Ascending aorta (tissue), 2 donors: ENCODE results near the gene CLDN15. TPM values are rescaled to one million over a fixed set of nuclear protein-coding genes. Genes with fewer than 3 reads are reported as not detected.
A peak's percentile ranks its signal among the peaks of the same experiment; 100 is the strongest.

Experiments
- DNase-seq, 2 donors: peaks; one replicate each; pipeline ENCODE4 v3.0.0-alpha.2; 2019; ENCODE audit warnings: low spot score in 2 of 2
- H3K27ac ChIP-seq, 2 donors: fragments of 200-600 bp; sonication (generic); one replicate each; pipeline ENCODE4 v1.5.1; 2016 to 2017; ENCODE audit warnings: mild to moderate bottlenecking in 1 of 2
- H3K27me3 ChIP-seq: fragments of 200-600 bp; sonication (generic); one replicate; pipeline ENCODE4 v1.5.1; 2017
- H3K36me3 ChIP-seq, 2 donors: fragments of 200-600 bp; sonication (generic); one replicate each; pipeline ENCODE4 v1.5.1; 2016
- H3K4me1 ChIP-seq, 2 donors: fragments of 200-600 bp; sonication (generic); one replicate each; pipeline ENCODE4 v1.5.1; 2016 to 2017; ENCODE audit warnings: mild to moderate bottlenecking in 1 of 2
- H3K4me3 ChIP-seq, 2 donors: fragments of 200-600 bp; sonication (generic); one replicate each; pipeline ENCODE4 v1.5.1; 2016 to 2017; ENCODE audit warnings: mild to moderate bottlenecking in 1 of 2
- H3K9me3 ChIP-seq, 2 donors: fragments of 200-600 bp; sonication (generic); one replicate each; pipeline ENCODE4 v1.5.1; 2016
- CTCF ChIP-seq, 3 experiments: fragments of 200-600 bp in 2 of 3; fragments of 450-650 bp in 1 of 3; sonication (generic) in 2 of 3; IDR thresholded peaks; one replicate each; pipeline ENCODE4 v1.5.1; 2016 to 2019; ENCODE audit warnings: antibody characterized with exemption in 3 of 3, mild to moderate bottlenecking in 1 of 3, moderate library complexity in 1 of 3
- intact Hi-C: fragments of 100-400 bp; cut with DNase I; formaldehyde crosslinking; loops from one replicate; pipeline ENCODE4 v1.15.1; 2023
- total RNA-seq: library from RNA; depleted of rRNA; stranded (reverse); fragments of >200 nt; gene quantifications from one replicate; pipeline ENCODE4 v1.1.0, GENCODE V29; 2016

Gene CLDN15
- total RNA-seq, 1 donor from 2014 or later = 27.7 TPM

DNA sequence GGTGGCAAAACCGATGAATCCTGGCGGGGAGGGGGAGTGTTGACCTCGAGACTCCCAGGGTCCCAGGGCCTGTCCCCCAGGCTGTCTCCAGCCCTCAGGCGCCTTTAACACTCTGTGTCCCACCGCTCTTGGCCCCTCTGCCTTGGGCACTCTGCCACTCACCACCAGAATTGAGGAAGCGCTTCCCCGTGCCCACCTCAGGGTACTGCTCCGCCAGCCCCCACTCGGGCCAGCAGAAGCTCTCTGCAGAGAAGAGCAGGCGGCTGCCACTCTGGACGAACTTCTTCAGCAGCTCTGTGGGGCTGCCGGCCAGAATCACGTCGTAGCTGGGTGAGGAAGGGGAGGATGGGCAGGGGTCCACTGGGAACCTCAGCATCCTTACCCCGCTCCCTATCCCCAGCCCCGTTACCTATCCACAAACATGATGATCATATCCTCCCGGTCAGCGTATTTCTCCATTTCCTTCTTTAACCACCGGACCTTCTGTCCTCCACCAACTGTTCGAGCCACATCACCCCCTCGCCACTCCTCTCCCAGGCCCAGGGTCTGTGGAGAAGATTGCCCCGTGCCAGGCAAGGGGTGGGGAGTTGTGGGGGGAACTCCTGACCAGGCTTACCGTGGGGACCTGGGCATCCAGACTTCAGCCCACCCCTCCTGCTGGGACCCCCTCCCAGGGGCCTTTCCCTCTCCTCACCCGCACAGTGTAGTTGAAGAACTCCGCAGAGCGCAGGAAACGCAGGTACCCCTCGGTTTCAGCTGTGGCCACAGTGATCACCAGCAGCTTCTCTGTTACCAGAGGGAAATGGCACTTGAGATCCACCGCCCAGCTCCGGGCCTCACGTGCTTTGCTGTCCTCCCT lies 21.4 kb downstream of the CLDN15 start:
- Histone ChIP-seq H3K4me1 (peaks cover 9 to 18% of the 10 kb centered on the region in 2 donors), H3K4me3 (peak overlapping the region; percentile 72 to 78), H3K9me3 (no peaks in the 10 kb centered on the region), H3K27me3 (no peaks in the 10 kb centered on the region), H3K27ac (peak overlapping the region; percentile 55 to 78), H3K36me3 (peaks cover 14 to 37% of the 10 kb centered on the region in 2 donors)
- intact Hi-C loops = loop anchor here (5.0 kb wide), 2 partner anchors 329 to 1216 kb away; partner anchors contain the start of genes ORAI2 and UFSP1
- DNase-seq = no peak
- TF ChIP-seq CTCF (IDR thresholded peaks at IDR 0.05) = no peak

DNA sequence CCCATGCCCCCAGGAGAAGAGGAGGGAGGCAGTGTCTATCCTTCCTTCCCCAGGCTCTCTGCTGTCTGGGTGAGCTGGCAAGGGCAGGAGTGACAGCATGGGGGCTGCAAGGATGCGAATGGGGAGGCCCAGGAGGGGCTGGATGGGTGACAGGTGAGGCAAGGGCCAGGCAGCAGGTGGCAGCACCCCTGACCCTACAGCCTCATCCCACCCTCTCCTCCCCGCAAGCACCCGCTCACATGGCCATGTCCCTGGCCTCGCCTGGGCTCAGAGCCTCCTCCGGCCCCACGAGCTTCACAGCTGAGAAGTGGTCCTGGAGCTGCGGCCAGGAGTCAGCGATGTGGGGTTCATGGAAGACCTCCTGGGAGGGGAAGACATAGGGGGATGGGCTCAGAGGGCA lies 25.6 kb downstream of the CLDN15 start:
- Histone ChIP-seq H3K27me3 (no peaks in the 10 kb centered on the region), H3K4me1 (peaks cover 4 to 8% of the 10 kb centered on the region in 2 donors), H3K27ac (no peak overlapping the region), H3K36me3 (peaks cover 38 to 73% of the 10 kb centered on the region in 2 donors), H3K4me3 (no peak overlapping the region), H3K9me3 (no peaks in the 10 kb centered on the region)
- TF ChIP-seq CTCF (IDR thresholded peaks at IDR 0.05) = no peak
- intact Hi-C loops = no loop called here
- no peak for DNase-seq

DNA sequence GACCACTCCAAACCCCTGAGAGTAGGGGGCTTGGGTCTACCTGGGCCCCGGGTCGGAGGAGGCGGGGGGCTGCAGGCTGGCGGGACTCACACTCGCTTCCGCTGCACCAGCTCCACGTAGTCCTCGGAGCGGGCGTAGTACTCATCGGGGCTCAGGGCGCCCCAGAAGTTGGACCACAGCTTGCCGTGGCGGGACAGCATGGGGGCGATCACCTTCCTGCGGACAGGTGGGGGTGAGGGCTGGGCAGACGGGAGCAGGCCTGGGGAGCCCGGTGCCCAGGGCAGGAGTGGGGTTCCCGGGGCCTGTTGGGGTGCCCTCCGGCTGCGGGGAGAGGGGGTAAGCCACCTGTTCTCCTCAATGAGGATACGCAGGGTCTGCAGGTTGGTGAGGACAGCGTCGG lies 26.1 kb downstream of the CLDN15 start:
- intact Hi-C loops = no loop called here
- Histone ChIP-seq H3K4me3 (no peak overlapping the region), H3K9me3 (no peaks in the 10 kb centered on the region), H3K4me1 (peaks cover 3 to 6% of the 10 kb centered on the region in 2 donors), H3K27me3 (no peaks in the 10 kb centered on the region), H3K27ac (no peak overlapping the region), H3K36me3 (peaks cover 38 to 78% of the 10 kb centered on the region in 2 donors)
- TF ChIP-seq CTCF (IDR thresholded peaks at IDR 0.05) = no peak
- DNase-seq = no peak

- no peak overlapping the region for H3K27ac ChIP-seq
- H3K9me3 ChIP-seq = no peaks in the 10 kb centered on the region
- no peak overlapping the region for H3K4me3 ChIP-seq
- H3K4me1 ChIP-seq = no peaks in the 10 kb centered on the region
- intact Hi-C loops = no loop called here
- no peaks in the 10 kb centered on the region for H3K27me3 ChIP-seq
- no peak for TF ChIP-seq CTCF (IDR thresholded peaks at IDR 0.05)
- DNase-seq = no peak
- H3K36me3 ChIP-seq = peaks cover 38 to 81% of the 10 kb centered on the region in 2 donors
Measured at GRCh38 chr7:101210143-101210542, 27.5 kb downstream of the CLDN15 start.

- no peak for DNase-seq
- H3K36me3 ChIP-seq = peaks cover 29 to 68% of the 10 kb centered on the region in 2 donors
Measured at GRCh38 chr7:101208794-101209193, 28.8 kb downstream of the CLDN15 start.

More at GRCh38 chr7:101208794-101209193, 28.8 kb downstream of the CLDN15 start:
- H3K4me1 ChIP-seq = no peaks in the 10 kb centered on the region
- TF ChIP-seq CTCF (IDR thresholded peaks at IDR 0.05) = no peak
- H3K9me3 ChIP-seq = no peaks in the 10 kb centered on the region
- no peaks in the 10 kb centered on the region for H3K27me3 ChIP-seq
- no peak overlapping the region for H3K4me3 ChIP-seq
- intact Hi-C loops = no loop called here
- H3K27ac ChIP-seq = no peak overlapping the region
